Keratinocyte (primary cell): Measurements from ENCODE around the gene RAMP1.

Experiments used
- EZH2 ChIP-seq: IDR thresholded peaks from one replicate; pipeline ENCODE4 v1.6.1; 2012; ENCODE audit warnings: inconsistent platforms, mild to moderate bottlenecking, low read length, moderate library complexity
- TF ChIP-seq, protein P1 (sequence below), 3 experiments: IDR thresholded peaks in 1 of 3; conservative IDR thresholded peaks in 1 of 3; optimal IDR thresholded peaks in 1 of 3; 2 replicates in 2 of 3; 3 replicates in 1 of 3; pipeline versions ENCODE3 to v1.5.1; 2011; ENCODE audit warnings: low read length in 3 of 3, mild to moderate bottlenecking in 3 of 3, moderate library complexity in 2 of 3, control low read depth in 1 of 3, inconsistent platforms in 1 of 3; ENCODE audit not compliant: insufficient read depth in 2 of 3; ENCODE audit errors: extremely low read depth in 1 of 3

GRCh38 chr2:237824085-237824484 is 35.3 kb upstream of the RAMP1 start:
- TF ChIP-seq, protein P1, sequence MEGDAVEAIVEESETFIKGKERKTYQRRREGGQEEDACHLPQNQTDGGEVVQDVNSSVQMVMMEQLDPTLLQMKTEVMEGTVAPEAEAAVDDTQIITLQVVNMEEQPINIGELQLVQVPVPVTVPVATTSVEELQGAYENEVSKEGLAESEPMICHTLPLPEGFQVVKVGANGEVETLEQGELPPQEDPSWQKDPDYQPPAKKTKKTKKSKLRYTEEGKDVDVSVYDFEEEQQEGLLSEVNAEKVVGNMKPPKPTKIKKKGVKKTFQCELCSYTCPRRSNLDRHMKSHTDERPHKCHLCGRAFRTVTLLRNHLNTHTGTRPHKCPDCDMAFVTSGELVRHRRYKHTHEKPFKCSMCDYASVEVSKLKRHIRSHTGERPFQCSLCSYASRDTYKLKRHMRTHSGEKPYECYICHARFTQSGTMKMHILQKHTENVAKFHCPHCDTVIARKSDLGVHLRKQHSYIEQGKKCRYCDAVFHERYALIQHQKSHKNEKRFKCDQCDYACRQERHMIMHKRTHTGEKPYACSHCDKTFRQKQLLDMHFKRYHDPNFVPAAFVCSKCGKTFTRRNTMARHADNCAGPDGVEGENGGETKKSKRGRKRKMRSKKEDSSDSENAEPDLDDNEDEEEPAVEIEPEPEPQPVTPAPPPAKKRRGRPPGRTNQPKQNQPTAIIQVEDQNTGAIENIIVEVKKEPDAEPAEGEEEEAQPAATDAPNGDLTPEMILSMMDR (optimal IDR thresholded peaks at IDR 0.05 in 1 of 3, IDR thresholded peaks at IDR 0.05 in 1 of 3, conservative IDR thresholded peaks at IDR 0.05 in 1 of 3; ENCODE audit: extremely low read depth in 1 of 3, insufficient read depth in 2 of 3, low read length in 3 of 3): no peak
- TF ChIP-seq EZH2: no peak
